AG10803 (cell line): Measurements from ENCODE around the gene EP400.

Experiments used
- DNase-seq: peaks from one replicate; pipeline ENCODE4 v3.0.0; 2010; ENCODE audit warnings: low read depth
- H3K4me3 ChIP-seq: 2 replicates; pipeline ENCODE4 v1.5.1; 2011; ENCODE audit warnings: mild to moderate bottlenecking, low read length, control low read depth
- TF ChIP-seq, protein P1 (sequence below): conservative IDR thresholded peaks from 2 replicates; pipeline ENCODE4 v1.5.1; 2011; ENCODE audit warnings: mild to moderate bottlenecking, low read length, control low read depth, inconsistent platforms

The EP400 gene

DNA sequence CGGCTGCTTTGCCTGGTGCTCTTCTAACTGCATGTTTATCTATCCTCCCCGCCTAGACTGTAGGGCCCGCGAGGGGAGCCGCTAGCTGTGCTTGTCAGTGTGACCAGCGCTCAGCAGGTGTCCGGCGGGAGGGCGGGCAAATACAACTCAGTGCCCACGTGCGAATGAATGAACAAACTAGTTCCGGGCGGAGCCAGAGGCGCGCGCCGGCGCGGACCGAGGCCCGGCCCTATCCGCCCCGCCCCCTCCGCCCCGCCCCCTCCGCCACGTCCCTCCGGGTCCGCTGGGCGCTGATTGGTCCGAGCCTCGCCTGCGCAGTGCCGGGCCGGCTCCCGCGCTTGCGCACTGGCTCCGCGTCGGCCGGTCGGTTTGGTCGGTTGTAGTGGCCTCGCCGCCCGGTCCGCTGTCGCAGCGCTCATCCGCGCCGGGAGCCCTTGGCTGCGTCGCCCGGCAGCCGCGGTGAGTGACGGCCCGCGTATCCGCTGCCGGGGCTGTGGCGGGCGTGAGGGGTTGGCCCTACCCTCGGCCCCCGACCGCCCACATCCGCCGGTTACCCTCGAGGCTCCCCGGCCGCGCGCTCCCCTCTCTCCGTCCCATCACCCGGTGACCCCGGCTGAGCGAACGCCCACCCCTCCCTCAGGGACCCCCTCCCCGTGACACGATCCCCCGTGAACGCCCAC, 134.3 kb downstream of the EP400 start:
- TF ChIP-seq, protein P1, sequence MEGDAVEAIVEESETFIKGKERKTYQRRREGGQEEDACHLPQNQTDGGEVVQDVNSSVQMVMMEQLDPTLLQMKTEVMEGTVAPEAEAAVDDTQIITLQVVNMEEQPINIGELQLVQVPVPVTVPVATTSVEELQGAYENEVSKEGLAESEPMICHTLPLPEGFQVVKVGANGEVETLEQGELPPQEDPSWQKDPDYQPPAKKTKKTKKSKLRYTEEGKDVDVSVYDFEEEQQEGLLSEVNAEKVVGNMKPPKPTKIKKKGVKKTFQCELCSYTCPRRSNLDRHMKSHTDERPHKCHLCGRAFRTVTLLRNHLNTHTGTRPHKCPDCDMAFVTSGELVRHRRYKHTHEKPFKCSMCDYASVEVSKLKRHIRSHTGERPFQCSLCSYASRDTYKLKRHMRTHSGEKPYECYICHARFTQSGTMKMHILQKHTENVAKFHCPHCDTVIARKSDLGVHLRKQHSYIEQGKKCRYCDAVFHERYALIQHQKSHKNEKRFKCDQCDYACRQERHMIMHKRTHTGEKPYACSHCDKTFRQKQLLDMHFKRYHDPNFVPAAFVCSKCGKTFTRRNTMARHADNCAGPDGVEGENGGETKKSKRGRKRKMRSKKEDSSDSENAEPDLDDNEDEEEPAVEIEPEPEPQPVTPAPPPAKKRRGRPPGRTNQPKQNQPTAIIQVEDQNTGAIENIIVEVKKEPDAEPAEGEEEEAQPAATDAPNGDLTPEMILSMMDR, result no peak
- H3K4me3 ChIP-seq, result peak overlapping the region; percentile 80
- DNase-seq, result peak; percentile 83

DNA sequence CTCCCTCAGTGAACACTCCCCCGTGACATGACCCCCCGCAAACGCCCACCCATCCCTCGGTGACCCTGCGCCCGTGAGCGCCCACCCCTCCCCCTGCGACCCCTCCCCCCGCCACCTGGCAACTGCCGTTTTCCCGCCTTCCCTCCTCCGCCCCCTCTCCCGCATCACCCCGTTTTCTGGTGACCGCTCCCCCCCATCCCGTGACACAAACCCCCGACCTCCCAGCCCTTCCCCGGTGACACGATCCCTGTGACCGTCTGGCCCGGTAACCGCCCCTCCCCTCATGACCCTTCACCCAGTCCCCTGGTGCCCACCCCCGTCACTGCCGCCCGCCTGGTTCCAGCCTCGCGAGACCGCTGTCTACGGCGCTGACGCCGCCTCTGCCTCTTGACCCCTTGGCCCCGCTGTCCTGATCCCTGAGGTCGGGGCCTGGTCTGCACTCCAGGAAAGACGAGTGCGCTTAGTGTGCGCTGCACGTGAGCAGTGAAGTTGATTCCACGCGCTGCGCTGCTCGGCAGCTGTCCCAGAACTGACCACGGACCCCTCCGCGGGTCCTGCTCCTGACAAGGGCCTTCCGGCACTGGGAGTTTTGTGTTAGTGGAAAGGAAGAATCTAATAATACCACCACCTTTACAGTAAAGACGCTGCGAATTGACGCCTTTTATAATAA, 135.0 kb downstream of the EP400 start:
- peak overlapping the region; percentile 80 for H3K4me3 ChIP-seq
- peak; percentile 48 for DNase-seq
- TF ChIP-seq, protein P1, result no peak

DNA sequence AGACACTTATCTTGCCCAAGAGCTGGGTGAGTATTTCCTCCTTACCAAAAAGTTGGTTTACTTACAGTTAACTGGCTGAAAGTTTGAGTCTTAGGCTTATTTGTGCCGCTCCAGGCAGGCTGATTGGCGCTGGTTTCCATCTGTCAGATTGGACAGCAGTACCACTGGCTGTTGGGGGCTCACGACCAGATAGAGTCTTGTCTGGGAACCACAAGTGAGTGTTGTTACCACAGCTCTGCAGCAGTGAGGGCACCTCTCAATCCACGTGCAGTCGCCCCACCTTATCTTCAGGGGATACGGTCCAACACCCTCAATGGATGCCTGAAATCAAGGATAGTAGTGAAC, 135.5 kb downstream of the EP400 start:
- TF ChIP-seq, protein P1, result no peak
- peak overlapping the region; percentile 80 for H3K4me3 ChIP-seq
- DNase-seq, result peak; percentile 59

DNA sequence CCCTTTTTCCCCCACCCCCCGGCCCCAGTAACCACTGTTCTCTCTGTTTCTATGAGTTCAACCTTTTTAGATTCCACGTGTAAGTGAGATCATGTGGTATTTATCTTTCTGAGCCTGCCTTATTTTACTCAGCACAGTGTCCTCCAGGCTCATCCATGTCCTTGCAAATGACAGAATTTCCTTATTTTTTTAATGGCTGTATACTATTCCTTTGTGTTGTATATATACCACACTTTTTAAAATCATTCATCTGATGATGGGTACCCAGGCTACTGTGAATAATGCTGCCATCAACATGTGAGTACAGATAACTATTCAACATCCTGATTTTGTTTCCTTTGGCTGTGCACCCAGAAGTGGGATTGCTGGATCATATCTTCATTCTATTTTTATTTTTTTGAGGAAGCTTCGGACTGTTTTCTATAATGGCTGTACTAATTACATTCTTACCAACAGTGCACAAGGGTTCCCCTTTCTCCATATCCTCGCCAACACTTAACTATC, 139.7 kb downstream of the EP400 start:
- TF ChIP-seq, protein P1, result no peak
- no peak overlapping the region for H3K4me3 ChIP-seq
- DNase-seq, result no peak

DNA sequence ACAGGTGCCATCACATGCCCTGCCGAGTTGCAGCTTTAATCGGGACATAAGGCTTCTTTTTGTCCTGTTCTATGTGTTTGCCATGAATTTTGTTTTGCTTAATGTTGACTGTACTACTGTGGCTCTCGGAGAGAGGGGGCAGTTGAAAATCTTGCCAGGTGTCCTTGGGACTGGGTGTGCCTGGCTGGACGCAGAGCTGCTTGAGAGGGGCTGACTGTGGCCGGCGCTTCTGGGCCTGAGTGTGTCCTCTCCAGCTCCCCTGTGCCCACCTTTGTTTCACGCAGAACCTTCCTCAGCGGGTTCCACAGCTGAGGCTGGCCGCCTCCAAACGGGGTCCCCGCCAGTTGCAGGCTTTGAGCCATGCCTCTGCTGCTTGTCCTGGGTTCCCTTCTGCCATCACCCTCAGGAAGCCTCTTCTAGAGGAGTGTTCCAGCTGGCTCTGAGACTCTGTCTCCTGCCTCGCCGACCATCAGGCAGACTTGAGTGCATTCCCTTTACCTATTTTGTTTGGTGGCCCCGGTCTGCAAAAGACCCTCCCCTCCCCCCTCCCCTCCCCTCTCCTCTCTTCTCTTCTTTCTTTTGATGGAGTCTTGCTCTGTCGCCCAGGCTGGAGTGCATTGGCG, 144.6 kb downstream of the EP400 start:
- no peak overlapping the region for H3K4me3 ChIP-seq
- TF ChIP-seq, protein P1, result no peak
- DNase-seq, result no peak

DNA sequence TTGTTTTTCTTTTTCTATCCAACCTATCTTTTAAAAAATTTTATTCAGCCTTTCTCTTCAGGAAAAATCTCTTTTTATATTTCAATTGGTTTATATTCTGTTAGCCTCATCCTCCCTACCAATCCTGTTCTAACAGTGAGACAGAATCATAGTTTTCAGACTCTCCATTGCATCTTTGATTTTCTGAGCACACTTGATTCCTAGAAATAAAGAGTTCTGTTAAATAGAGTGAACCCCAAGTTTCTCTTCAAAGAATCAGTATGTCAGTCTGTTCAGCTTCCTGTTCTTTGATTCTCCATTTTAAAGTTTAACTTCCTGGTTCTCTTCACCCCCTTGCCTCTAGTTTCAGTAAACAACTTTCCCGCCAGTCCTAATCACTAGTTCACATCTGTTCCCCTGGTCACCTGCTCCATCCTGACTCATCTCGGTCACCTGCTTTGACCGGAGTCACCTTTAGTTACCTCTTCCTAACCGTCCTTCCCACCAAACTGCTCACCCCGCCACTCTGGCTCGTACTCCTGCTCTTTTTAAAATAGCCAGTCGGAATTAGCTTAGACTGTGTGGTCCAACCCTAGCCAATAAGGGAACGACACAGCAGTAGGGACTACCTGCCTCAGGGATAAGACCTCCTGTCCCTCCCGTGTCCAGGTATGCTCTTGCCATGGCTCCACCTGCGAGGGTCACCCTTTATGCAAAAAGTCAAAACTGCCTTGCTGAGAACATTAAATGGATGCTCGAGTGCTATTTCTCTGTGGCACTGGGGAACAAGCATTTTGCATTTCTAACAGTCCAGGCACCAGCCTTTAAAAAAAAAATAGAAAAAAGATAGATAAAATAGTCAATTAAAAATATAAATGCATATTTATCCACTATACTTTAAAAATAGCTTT, 146.0 kb downstream of the EP400 start:
- H3K4me3 ChIP-seq, result no peak overlapping the region
- TF ChIP-seq, protein P1, result no peak

More for the DNA sequence above, 146.0 kb downstream of the EP400 start:
- DNase-seq, result no peak
